Nucleus accumbens (tissue), 56 donors: Measurements from ENCODE around the gene OSBPL1A.

Experiments
- DNase-seq, 56 donors: peaks; one replicate each; lab custom pipeline; 2025; lab: John Stamatoyannopoulos, UW

Gene OSBPL1A

DNA sequence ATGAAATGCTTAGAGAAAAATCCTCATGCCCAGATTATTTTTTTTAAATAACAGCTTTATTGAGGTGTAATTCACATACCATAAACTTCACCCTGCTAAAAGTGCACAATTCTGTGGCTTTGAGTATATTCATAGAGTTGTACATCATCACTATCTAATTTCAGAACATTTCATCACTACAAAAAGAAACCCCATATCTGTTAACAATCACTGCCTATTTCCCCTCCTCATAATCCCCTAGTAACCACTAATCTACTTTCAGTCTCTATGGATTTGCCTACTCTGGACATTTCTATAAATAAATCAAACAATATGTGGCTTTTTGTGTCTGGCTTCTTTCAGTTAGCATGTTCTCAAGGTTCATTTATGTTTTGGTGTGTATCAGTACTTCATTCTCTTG lies 51.4 kb downstream of the OSBPL1A start:
- no peak for DNase-seq

DNA sequence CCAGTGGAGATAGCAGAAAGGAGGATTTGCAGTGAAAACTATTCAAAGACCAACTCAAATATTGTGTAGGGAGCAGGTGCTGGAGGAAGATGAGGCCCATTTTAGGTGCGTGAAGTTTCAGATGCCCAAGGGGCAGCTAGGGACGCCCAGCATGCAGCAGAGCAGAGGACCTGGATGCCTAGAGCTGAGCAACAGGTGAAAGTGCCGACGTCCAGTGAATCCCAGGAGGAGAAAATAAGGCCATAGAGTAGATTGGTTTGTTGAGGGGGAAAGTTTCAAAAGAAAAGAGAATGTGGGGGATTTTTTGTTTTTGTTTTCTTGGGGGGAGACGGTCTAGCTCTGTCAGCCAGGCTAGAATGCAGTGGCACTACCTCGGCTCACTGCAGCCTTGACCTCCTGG lies 53.1 kb downstream of the OSBPL1A start:
- DNase-seq, result no peak

DNA sequence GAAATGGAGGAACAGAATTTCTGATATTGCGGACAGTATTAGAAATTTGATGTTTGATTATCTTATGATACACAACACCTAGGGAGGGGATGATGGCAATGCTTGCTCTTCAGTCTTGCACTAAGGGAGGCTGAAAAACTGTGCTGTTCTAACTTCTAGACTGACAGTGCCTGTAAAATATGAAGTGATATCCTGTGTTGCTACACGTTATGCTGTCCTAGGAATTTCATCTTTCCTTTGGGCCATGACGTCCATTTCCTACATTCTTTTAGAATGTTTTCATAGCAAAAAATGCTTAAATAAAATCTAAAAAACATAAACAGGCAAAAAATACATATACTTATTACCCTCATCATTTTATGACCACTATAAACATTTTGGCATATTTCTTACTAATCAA lies 55.3 kb downstream of the OSBPL1A start:
- DNase-seq, result no peak

DNA sequence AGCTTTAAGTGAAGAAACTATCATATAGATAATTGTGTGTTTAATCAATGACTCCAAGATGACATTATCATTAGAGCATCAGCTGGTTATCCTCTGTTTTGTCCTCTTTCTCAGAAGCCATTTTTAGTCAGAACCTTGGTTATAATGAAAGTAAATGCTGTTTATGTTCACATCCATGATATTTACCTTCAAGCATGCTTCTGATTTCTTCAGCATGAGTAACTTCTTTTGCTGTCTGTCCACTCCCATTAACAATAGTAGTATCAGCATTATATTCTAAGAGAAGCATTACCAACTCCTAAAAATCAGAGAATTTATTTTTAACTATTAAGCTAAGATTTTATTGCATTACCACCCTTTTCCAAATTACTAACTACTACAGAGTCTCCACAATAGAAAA lies 56.3 kb downstream of the OSBPL1A start:
- no peak for DNase-seq

DNA sequence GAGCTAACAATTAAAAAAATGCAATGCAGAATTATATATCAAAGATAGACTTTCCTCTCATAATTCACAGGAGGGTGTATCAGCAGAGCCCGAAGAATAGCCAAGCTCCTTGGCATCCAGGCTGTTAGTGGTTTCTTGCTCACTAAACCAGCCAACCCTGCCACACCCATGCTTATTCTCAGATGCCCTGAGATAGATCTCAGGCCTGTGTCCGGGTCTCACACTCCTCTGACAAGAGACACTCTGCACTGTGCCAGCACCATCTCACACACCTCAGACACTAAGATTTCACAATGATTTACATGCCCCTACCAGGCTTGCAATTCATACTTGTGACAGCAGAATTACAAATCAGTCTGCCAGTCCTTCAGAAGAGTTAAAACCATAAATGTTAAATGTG lies 64.5 kb downstream of the OSBPL1A start:
- no peak for DNase-seq

DNA sequence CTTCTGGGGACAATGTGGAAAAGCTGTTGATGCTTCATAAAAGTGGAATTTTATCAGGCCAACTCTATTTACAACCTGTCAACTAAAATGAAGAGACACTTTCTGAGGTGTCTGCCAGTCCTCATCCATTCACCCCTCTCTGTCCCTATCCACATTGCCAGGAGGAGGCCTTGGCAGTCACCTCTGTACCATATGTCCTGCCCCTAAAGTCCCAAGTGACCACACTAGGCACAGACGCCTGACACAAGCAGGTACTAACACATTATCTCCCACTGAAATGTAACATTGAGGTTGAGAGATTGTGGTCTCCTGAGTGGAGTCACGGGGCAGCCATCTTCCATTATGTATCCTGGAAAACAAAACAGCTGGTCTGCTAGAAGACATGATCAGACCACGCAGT lies 71.4 kb downstream of the OSBPL1A start:
- DNase-seq, result no peak

DNA sequence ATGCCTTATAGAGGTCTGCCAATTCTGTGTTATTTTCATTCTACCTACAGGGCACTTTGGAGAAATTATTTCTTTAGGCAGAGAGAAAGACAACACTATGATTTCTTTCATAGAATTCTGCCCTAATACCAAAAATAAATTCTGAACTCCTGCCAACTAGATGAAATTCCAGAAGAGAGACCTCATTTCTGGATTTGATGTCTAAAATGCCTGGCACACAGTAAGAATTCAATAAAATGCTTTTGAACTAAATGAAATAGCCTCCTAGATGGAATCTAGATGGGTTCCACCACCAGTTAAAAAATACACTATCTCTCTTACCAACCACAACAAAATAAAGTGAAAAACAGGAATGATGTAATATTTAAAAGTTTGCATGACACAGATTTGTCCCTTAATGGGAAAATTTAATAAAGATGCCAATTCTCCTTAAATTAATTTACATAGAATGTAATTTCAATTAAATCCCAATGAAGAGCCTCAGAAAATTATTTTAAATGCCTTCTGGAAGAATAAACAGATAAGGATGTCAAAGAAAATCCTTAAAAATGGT lies 75.0 kb downstream of the OSBPL1A start:
- DNase-seq, result no peak

DNA sequence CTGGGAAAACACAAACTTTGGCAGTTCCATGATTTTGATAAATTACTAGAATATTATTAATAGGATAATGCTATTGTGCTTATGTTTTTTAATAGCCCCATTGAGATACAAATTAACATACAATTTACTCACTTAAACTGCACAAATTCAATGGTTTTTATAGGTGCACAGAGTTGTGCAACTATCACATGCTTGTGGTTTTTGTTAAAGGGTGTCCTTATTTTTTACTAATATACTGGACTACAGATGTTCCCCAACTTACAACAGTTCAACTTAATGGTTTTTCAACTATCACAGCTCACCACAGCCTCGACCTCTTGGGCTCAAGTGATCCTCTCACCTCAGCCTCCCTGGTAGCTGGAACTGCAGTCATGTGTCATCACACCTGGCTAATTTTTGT lies 76.6 kb downstream of the OSBPL1A start:
- DNase-seq, result no peak

DNA sequence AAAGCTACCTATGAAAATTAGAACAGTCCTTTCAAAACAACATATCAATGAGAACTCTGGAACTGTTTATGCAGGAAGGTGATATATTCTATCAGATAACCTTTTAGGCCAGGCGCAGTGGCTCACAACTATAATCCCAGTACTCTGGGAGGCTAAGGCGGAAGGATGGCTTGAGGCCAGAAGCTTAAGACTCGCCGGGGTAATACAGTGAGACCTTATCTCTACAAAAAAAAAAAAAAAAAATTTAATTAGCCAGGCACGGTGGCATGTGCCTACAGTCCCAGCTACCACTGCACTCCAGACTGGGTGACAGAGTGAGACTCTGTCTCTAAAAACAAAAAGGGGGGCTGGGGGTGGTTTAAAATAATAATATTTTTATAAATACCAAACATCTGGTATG lies 77.9 kb downstream of the OSBPL1A start:
- no peak for DNase-seq

DNA sequence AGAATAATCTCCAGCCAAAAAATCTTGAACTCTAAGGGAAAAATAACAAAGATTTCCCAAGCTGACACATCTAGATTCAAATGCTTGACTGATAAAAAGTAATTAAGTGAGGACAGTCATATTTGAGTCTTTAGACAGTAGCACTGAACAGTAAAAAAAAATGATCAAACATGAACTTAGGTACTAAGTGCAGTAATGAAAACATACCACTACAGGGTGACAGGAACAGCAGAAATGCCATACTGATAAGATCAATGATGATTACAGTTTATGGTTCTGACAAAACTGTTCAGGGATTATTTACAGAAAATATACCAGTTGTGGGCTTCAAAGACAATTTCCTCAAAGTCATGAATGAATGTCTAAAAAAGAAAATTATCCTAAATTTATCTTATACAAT lies 80.3 kb downstream of the OSBPL1A start:
- DNase-seq, result no peak

DNA sequence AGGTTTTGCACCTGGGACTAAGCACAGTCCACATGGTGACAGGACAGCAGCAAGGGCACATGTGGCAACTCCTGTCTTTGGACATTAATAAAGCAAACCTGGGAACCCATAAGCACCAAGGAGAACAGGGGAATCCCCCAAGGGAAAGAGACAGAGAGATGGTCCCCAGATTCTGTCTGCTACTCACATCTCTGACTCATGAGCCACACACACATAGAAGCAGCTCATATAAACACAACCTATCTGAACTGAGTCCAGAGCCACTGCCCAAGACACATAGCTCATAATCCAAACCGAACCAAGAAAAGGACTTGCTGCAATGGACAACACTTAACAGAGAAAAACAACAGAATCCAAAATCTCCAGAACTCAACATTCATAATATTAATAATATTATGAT lies 82.5 kb downstream of the OSBPL1A start:
- DNase-seq, result no peak

DNA sequence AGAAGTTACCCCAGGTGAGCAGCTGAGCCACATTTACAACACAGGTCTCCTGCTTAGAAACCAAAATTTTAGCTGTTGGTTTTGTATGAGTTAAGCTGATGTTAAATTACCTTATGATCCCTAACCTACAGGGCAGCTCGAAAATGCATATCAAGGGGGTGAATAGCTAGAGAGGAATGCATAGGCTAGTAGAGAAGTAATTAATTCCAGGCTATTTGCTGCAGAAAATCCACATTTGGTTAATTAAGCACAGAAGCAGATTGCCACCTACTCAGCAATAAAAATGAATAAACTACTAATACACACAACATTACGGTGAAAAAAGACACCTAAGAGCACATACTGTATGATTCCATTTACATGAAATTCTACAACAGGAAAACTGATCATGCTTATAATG lies 91.4 kb downstream of the OSBPL1A start:
- no peak for DNase-seq

DNA sequence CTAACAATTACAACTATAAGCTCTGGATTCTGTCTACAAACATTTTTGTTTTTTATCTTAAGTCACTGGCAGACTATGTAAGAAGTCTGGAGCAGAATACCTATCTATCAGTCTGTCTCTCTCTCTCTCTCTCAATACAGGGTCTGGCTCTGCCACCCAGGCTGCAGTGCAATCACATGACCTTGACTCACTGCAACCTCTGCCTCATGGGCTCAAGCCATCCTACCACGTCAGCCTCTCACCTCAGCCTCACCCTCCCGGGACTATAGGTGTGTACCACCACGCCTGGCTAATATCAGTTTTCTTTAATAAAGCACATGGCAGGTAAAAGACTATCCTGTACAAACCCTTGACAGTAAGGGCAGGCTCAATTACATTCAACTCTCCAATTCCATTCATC lies 96.9 kb downstream of the OSBPL1A start:
- DNase-seq, result no peak

DNA sequence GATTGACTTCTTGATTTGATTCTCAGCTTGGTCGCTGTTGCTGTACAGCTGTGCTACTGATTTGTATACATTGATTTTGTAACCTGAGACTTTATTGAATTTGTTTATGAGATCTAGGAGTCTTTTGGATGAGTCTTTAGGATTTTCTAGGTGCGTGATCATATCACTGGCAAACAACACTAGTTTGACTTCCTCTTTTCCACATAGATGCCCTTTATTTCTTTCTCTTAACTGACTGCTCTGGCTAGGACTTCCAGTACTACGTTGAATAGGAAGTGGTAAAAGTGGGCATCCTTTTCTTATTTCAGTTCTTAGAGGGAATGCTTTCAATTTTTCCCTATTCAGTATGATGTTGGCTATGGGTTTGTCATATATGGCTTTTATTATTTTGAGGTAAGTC lies 101.3 kb downstream of the OSBPL1A start:
- no peak for DNase-seq

DNA sequence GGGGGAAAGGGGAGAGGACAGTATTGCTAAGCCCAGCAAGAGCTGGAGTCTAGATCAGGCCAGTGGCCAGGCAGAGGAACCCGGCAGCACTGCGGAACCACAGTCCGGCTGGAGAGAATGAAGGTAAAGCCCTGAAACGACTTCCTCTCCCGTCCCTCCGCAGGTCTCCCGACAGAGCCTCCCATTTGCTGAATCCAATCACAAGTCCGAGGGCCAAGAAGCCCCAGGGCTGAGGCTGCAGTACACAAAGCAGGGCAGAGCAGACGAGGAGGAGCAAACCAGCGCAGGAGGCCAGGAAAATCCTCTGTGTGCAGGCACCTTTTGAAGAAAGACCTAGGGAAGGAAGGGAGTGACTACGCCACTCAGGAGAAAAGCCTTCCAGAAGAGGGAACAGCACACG lies 104.4 kb downstream of the OSBPL1A start:
- DNase-seq, result no peak

DNA sequence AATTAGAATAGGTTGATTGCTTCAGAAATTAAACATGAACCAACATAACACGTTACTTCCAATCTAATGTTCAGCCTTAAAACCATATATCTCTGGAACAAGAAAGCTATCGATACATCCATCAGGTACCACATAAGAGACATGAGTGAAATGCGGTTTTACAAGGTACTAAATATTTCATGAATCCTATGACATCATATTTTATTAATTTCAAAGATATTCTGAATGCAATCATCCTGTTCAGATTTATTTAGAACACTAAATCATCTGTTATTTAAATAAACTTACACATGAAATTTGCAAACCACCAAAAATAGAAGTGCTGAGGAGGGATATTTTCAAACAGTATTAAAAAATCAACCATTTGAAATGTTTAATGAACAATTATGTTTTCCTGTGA lies 119.0 kb downstream of the OSBPL1A start:
- no peak for DNase-seq

DNA sequence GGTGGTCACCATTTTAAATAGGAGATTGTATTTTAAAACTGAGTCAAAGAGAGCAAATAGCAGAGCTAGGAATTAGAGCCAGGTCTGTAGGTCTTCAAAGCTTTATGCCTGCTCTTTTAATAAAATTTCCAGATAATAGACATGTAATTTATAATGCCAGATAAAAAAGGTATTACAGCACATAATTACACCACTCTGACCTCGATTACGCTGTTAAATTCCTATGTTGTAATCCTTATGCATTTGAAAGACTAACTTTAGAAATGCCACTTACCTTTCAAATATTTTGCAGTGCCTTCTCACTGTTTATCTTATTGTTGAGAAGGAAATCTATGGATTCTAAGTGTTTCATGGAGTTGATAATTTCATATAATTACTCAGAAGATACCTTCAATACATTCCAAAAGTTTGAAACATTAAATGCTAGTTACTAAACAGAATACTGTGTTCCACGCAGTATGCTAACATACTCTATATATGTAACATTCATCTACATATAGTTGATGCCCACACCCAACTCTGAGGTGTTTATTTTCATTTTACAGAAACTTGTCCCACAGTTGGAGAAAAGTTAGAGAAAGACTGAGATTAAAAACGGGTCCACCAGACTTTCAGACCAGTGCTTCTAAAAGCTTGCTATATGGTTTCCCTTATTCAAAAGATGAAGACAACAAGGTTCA lies 120.0 kb downstream of the OSBPL1A start:
- no peak for DNase-seq

DNA sequence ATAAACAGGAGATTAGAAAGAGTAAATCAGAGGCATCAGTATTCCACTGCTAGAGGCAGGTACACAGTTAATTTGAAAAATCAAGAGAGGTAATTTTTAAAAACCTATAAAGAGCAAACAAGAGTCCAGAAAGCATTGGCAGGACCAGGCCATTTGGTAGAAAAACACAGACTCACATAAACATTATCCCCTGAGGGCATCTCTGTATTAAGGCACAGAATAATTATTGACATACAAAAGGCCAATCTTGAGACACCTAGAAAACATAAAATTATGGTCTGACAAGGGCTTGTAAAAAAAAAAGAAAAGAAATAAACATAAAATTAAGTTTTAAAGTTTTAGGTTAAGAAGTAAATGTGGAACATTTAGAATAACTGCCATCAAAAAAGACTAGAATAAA lies 120.6 kb downstream of the OSBPL1A start:
- no peak for DNase-seq

DNA sequence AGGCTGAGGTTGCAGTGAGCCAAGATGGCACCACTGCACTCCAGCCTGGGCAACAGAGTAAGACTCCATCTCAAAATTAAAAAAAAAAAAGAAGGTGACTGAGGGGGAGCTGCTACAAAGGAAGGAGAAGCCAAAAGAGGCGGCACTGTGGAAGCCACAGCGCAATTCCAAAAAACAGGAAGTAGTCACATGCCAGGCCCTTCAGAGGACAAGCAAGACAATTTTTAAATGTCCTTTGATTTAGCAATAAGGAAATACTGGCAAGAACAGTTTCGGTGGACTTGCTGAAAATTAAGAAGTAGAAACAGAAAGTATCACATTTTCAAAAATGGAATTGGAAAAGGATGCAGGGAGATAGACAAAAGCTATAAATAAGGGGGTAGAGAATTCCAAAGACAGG lies 122.8 kb downstream of the OSBPL1A start:
- DNase-seq, result no peak

DNA sequence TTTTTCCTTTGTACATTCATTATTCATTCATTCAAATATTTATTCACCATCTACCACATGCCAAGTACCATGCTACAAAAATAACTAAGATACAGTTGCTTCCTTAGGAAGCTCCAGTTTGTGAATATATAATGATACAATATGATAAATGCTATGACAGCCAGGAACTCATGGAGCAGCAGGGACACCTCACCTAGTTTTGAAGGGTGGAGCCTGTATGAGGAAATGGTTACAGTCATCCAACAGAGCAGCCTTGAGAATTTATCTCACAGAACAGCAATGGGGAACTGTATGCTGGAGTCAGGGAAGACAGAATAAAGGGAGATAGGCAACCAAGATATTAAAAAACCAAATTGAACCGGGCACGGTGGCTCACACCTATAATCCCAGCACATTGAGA lies 124.0 kb downstream of the OSBPL1A start:
- no peak for DNase-seq

DNA sequence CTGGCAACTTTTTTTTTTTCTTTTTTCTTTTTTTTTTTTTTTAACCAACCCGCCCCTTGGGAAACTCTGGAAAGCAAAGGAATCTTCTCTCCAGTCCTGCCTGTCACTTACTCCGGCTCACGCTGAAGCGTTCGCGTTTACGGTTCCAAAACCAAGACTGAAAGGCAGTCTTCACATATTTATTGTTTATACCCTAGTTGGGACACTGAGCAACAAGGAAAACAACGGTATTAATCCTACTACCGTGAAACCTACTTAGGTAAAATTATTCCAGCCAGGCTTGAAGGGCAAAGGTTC lies 125.4 kb downstream of the OSBPL1A start:
- no peak for DNase-seq

DNA sequence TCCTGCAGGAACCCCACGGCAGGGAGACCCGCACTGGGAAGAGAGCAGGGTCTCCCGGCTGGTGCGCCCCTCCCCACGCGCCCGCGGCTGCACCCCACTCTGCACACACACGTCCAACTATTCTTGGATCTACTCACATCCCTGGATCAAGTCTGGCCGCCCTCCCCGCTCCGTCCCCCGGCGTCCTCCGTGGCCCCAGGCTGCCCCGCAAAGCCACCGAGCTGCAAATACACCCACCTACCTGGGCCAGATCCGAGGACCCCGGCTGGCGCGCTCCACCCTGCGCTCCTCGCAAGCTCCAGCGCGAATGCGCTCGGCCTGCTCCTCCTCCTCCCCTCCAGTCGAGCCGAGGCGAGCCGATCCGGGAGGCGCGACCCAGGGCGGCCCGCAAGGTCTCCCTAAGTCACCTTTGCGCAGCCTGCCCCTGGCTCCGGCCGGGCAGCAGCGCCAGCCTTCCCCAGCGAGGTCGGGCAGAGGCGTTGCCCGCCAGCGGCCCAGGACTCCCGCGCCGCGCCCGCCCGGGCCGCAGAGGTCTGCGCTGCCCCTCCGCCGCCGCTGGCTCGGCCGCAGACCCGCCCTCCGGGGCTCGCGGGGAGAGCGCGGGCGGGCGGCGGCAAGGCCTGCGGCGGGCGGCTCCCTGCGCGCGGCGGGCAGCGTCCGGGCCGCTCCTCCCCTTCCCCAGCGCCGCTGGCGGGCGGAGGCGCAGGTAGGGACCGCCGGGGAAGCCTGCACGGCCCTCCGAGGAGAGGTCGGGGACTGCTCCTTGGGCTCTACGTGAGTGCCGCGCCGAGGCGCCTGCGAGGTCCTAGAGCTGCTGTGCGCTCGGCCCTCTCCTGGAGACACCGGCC lies 126.0 kb downstream of the OSBPL1A start:
- peak in 55 of 56 donors; percentile 7 to 87 (median 64) for DNase-seq
